Kidney (tissue), 14 donors: ENCODE data around the gene SIGMAR1. TPM values are rescaled to one million over a fixed set of nuclear protein-coding genes. Genes with fewer than 3 reads are reported as not detected.

Source experiments
- DNase-seq, 5 donors: peaks; one replicate each; pipeline ENCODE4 v3.0.0-alpha.2; 2013 to 2020
- FAIRE-seq: peaks from 2 replicates; lab custom pipeline; 2012; peaks lifted over from hg19 to GRCh38; lab: Jason Lieb, UNC
- H3K27ac ChIP-seq, 2 donors: one replicate each; pipeline ENCODE4 v1.7.0; 2013; ENCODE audit warnings: low read depth in 2 of 2, low read length in 2 of 2, inconsistent platforms in 1 of 2
- H3K27me3 ChIP-seq: one replicate; pipeline ENCODE4 v1.7.1; 2013; ENCODE audit warnings: low read length, inconsistent platforms; ENCODE audit not compliant: control insufficient read depth, insufficient read depth
- H3K36me3 ChIP-seq, 3 donors: one replicate each; pipeline versions ENCODE4 v1.7.0 to v1.7.1; 2013; ENCODE audit warnings: low read length in 3 of 3, control low read depth in 1 of 3, inconsistent platforms in 1 of 3; ENCODE audit not compliant: insufficient read depth in 3 of 3, control insufficient read depth in 2 of 3
- H3K4me1 ChIP-seq, 3 donors: one replicate each; pipeline versions ENCODE4 v1.7.0 to v1.7.1; 2013; ENCODE audit warnings: low read length in 3 of 3, inconsistent platforms in 1 of 3, low read depth in 1 of 3; ENCODE audit not compliant: control insufficient read depth in 2 of 3, insufficient read depth in 2 of 3
- H3K4me3 ChIP-seq, 3 donors: one replicate each; pipeline versions ENCODE4 v1.7.0 to v1.8.1; 2013; ENCODE audit warnings: low read length in 3 of 3, control low read depth in 1 of 3, inconsistent platforms in 1 of 3
- H3K9ac ChIP-seq, 3 donors: one replicate each; pipeline versions ENCODE4 v1.7.0 to v1.7.1; 2013; ENCODE audit warnings: low read length in 3 of 3, control low read depth in 1 of 3, inconsistent platforms in 1 of 3
- H3K9me3 ChIP-seq, 3 donors: one replicate each; pipeline versions ENCODE4 v1.7.0 to v1.7.1; 2013; ENCODE audit warnings: low read length in 3 of 3, control low read depth in 1 of 3, inconsistent platforms in 1 of 3; ENCODE audit not compliant: control insufficient read depth in 2 of 3, insufficient read depth in 1 of 3
- CTCF ChIP-seq: IDR thresholded peaks from 3 replicates; pipeline ENCODE4 v1.5.1; 2012; ENCODE audit warnings: mild to moderate bottlenecking, moderate library complexity, borderline replicate concordance; ENCODE audit not compliant: insufficient read depth; ENCODE audit errors: extremely low read depth
- intact Hi-C: fragments of 100-400 bp; cut with DNase I; formaldehyde crosslinking; loops from one replicate; pipeline ENCODE4 v1.11.1; 2022
- polyA plus RNA-seq: library from polyadenylated mRNA; stranded (reverse); fragments of 350-450 nt; fragmentation: Illumina TruSeq; extraction: RNeasy Lipid Tissue Mini Kit (QIAGEN cat#74804); gene quantifications from one replicate; pipeline ENCODE4 v1.2.3, GENCODE V29; 2014; ENCODE audit warnings: low read depth, low replicate concordance; ENCODE audit not compliant: insufficient read depth
- total RNA-seq: library from RNA; stranded (reverse); fragmentation: NEBNext Ultra II Directional; extraction: Animal tissue kit (Norgen Biotek cat#: 25700); gene quantifications from one replicate; pipeline ENCODE4 v1.2.1, GENCODE V29; 2021
- donor health status: control.
- donor health status: control.
- donor health status: control.
- donor health status: control.
- donor health status: control.
- donor health status: DM: yes; HTN: yes; CAD: no.
- donor health status: Normal renal cell carcinoma (clear cell type).

The SIGMAR1 gene
- total and polyA plus RNA-seq, 2 donors from 2014 or later: 40.6 to 43.3 TPM

- no peak for TF ChIP-seq CTCF
- DNase-seq (no peak), FAIRE-seq (no peak)
- Histone ChIP-seq H3K27me3 (no peaks in the 10 kb centered on the region), H3K4me1 (no peaks in the 10 kb centered on the region), H3K9me3 (no peaks in the 10 kb centered on the region), H3K36me3 (no peaks in the 10 kb centered on the region), H3K27ac (no peak overlapping the region), H3K4me3 (no peak overlapping the region), H3K9ac (no peak overlapping the region)
- intact Hi-C loops: no loop called here
Observed at GRCh38 chr9:34685591-34685990, 48.0 kb upstream of the SIGMAR1 start.

- no peak for DNase-seq
- no peak overlapping the region for H3K27ac ChIP-seq
Observed at GRCh38 chr9:34684816-34685215, 47.2 kb upstream of the SIGMAR1 start.

GRCh38 chr9:34684145-34684544 lies 46.6 kb upstream of the SIGMAR1 start:
- no peak for TF ChIP-seq CTCF
- Histone ChIP-seq H3K27me3 (no peaks in the 10 kb centered on the region), H3K27ac (no peak overlapping the region), H3K9ac (no peak overlapping the region), H3K4me1 (no peaks in the 10 kb centered on the region), H3K36me3 (no peaks in the 10 kb centered on the region), H3K9me3 (no peaks in the 10 kb centered on the region), H3K4me3 (no peak overlapping the region)
- FAIRE-seq (no peak), DNase-seq (no peak)
- intact Hi-C loops: no loop called here

More at GRCh38 chr9:34684816-34685215, 47.2 kb upstream of the SIGMAR1 start:
- H3K9me3 ChIP-seq: no peaks in the 10 kb centered on the region
- intact Hi-C loops: no loop called here
- FAIRE-seq: no peak
- TF ChIP-seq CTCF: no peak
- no peak overlapping the region for H3K9ac ChIP-seq
- no peaks in the 10 kb centered on the region for H3K27me3 ChIP-seq
- H3K4me3 ChIP-seq: no peak overlapping the region
- H3K36me3 ChIP-seq: no peaks in the 10 kb centered on the region
- no peaks in the 10 kb centered on the region for H3K4me1 ChIP-seq

- no peak for TF ChIP-seq CTCF
- no peak for FAIRE-seq
- H3K27ac ChIP-seq: no peak overlapping the region
- H3K9me3 ChIP-seq: no peaks in the 10 kb centered on the region
- DNase-seq: no peak
- H3K9ac ChIP-seq: no peak overlapping the region
- no peak overlapping the region for H3K4me3 ChIP-seq
- H3K36me3 ChIP-seq: no peaks in the 10 kb centered on the region
- H3K27me3 ChIP-seq: no peaks in the 10 kb centered on the region
- no peaks in the 10 kb centered on the region for H3K4me1 ChIP-seq
- intact Hi-C loops: no loop called here
Observed at GRCh38 chr9:34675869-34676268, 38.3 kb upstream of the SIGMAR1 start.
